Small intestine (tissue), 16 donors: ENCODE measurements around the gene TTC34. TPM values are rescaled to one million over a fixed set of nuclear protein-coding genes. Genes with fewer than 3 reads are reported as not detected.
A peak's percentile ranks its signal among the peaks of the same experiment; 100 is the strongest.

ENCODE experiments used
- DNase-seq, 2 donors: peaks; one replicate each; pipeline versions ENCODE4 v3.0.0 to v3.0.0-alpha.2; 2013
- FAIRE-seq: peaks from 2 replicates; lab custom pipeline; 2012; peaks lifted over from hg19 to GRCh38; lab: Jason Lieb, UNC
- H3K27ac ChIP-seq, 3 donors: one replicate each; pipeline ENCODE4 v1.5.1; 2013; ENCODE audit warnings: low read length in 2 of 3, mild to moderate bottlenecking in 2 of 3, control low read depth in 1 of 3, inconsistent platforms in 1 of 3, low read depth in 1 of 3, moderate library complexity in 1 of 3
- H3K27me3 ChIP-seq, 3 donors: one replicate each; pipeline ENCODE4 v1.6.1; 2013; ENCODE audit warnings: low read length in 3 of 3, inconsistent platforms in 1 of 3; ENCODE audit not compliant: control insufficient read depth in 3 of 3, insufficient read depth in 3 of 3
- H3K36me3 ChIP-seq, 3 donors: one replicate each; pipeline ENCODE4 v1.6.1; 2013; ENCODE audit warnings: low read length in 3 of 3, inconsistent platforms in 1 of 3, low read depth in 1 of 3, mild to moderate bottlenecking in 1 of 3, moderate library complexity in 1 of 3; ENCODE audit not compliant: control insufficient read depth in 3 of 3, insufficient read depth in 2 of 3
- H3K4me1 ChIP-seq, 3 donors: one replicate each; pipeline ENCODE4 v1.6.1; 2013; ENCODE audit warnings: low read length in 2 of 3, inconsistent platforms in 1 of 3, low read depth in 1 of 3, mild to moderate bottlenecking in 1 of 3, moderate library complexity in 1 of 3; ENCODE audit not compliant: control insufficient read depth in 3 of 3, insufficient read depth in 2 of 3
- H3K4me3 ChIP-seq, 3 donors: one replicate each; pipeline ENCODE4 v1.5.1; 2013; ENCODE audit warnings: low read length in 3 of 3, control low read depth in 1 of 3, inconsistent platforms in 1 of 3, low read depth in 1 of 3, mild to moderate bottlenecking in 1 of 3, moderate library complexity in 1 of 3
- H3K9me3 ChIP-seq, 2 donors: one replicate each; pipeline ENCODE4 v1.6.1; 2013; ENCODE audit warnings: low read depth in 1 of 2, low read length in 1 of 2; ENCODE audit not compliant: control insufficient read depth in 2 of 2, insufficient read depth in 1 of 2
- WGBS, 3 donors: extraction: QIAGEN DNeasy Blood & Tissue Kit; methylation state at CpG; one replicate each; pipeline ENCODE4 v1.1.7; 2013; 5-methylcytosine and 5-hydroxymethylcytosine counted together
- long read RNA-seq, 10 donors: transcript quantifications; one replicate each; lab custom pipeline, GENCODE V29; 2026
- polyA plus RNA-seq, 4 donors: library from polyadenylated mRNA; stranded (reverse) in 3 of 4; unstranded in 1 of 4; fragments of 200-250 nt in 3 of 4; fragments of 120-200 nt in 1 of 4; gene quantifications; one replicate each; pipeline versions ENCODE4 v1.2.1 to v1.2.3, GENCODE V29; 2013
- donor health status: healthy with polysubstance abuse.
- donor health status: control.
- donor health status: control.
- donor health status: Bipolar disorder and iron deficiency.
- donor health status: healthy.

Gene TTC34, protein sequence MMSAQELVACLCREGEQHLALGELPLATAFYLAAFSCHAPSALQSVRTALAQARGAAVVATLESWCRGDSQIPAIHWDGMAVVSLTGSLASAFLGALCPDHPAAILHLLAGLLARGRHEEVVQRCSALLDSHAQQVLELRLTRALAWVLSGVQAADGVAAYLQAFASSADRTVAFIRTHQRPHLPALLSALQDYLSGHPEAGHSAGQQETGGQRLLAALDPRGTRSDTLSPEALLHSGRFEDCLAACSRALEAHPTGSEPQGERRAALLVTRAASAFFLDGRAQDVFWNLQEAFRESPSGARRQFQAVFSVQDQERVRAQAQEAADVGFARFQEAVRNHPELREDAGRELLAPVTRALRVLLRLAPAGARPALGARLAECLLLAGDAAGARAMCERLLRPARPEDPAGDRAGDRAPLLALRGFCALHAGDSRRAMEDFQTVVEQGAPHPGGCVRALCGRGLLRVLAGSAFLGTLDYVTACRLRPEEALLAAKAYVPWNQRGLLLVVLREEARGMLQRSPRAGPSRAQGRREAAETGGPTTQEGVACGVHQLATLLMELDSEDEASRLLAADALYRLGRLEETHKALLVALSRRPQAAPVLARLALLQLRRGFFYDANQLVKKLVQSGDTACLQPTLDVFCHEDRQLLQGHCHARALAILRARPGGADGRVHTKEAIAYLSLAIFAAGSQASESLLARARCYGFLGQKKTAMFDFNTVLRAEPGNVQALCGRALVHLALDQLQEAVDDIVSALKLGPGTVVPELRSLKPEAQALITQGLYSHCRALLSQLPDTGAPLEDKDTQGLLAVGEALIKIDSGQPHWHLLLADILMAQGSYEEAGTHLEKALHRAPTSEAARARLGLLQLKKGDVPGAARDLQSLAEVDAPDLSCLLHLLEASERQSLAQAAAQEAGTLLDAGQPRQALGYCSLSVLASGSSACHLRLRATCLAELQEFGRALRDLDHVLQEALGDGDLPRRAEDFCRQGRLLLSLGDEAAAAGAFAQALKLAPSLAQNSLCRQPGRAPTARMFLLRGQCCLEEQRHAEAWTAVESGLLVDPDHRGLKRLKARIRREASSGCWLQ
- 1 to 10 TPM in 1 of 4 donors, under 1 TPM in 1, not detected in 2; 0.22 to 1.9 TPM for polyA plus RNA-seq
- long read RNA-seq, donor 1, result 0 reads
- long read RNA-seq, donor 2, result 0 reads
- long read RNA-seq, donor 3, result 0 reads
- long read RNA-seq, donor 4, result 0 reads
- long read RNA-seq, donor 5, result 0 reads
- long read RNA-seq, donor 6, result 0 reads
- long read RNA-seq, donor 7, result 0 reads
- long read RNA-seq, donor 8, result 0 reads
- long read RNA-seq, donor 9, result 0 reads
- long read RNA-seq, donor 10, result 0 reads

DNA sequence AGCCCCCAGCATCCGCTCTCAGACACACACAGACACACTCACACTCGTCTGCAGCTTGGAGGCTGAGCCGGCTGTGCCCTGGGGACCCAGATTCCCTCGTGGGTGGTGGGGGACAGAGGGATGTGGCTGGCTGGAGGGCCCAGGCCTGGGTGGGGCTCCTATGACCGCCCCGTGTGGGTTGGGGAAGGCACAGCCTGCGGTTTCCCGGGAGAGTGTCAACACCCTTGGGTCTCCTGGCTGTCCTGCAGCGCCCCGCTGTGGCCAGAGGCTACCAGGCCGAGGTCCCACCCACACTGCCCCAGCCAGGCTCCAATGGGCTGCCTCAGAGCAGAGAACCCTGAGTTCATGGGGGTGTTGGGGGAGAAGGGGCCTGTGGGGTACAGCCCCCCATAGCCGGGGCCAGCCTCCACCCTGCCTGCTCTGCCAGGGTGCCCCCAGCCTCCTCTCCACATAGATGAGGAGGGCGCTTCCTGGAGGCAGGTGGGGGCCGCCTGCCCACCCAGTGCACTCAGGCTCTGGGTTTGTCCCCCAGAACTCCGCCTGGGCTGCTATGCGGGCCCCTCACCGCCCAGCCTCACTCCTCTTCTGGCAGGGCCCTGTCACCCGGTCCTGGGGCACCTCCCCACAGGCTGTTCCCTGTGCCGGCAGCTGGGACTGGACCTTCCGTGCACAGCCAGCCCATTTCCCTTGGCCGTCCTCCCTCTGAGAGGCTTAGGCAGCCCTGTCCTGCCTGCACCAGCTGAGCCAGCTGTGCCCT is at the start of gene TTC34:
Gene TTC34, minus strand, starts transcription at position 159 of the 757 bp plus-strand sequence. CDS start 866 bp downstream, outside the sequence.
- Histone ChIP-seq H3K27ac (no peak within 1 kb of the TSS), H3K36me3 (no peaks in the 10 kb centered on the region), H3K27me3 (peaks cover 0 to 9% (median 3%) of the 10 kb centered on the region in 3 donors), H3K9me3 (no peaks in the 10 kb centered on the region), H3K4me3 (no peak within 1 kb of the TSS), H3K4me1 (no peaks in the 10 kb centered on the region)
- no peak for FAIRE-seq
- 30 to 41% (median 39%) methylated on average over 19 to 21 of the region's 21 CpGs for WGBS, 3 donors
- peak; percentile 15 to 42 for DNase-seq

DNA sequence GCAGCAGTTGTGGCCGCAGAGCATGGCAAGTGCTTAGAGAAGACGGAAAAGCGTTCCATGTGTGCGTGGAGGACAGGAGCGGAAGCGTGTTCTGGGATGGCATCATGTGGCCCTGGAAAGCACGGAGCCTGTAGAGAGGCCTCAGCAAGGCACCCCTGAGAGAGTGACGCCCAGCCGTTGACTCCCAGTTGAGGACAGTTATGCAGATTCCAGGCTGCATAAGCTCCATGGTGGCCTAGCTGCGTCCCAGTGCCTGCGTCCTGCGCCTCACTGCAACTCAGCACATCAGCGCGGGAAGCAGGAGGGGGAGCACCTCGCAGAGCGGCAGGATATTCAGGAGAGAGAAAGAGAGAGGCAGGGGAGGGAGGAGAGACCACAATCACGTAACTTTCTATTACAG is 49.0 kb upstream of the TTC34 start:
- Histone ChIP-seq H3K27me3 (peaks cover 0 to 2% (median 0%) of the 10 kb centered on the region in 3 donors), H3K27ac (no peak overlapping the region), H3K4me1 (no peaks in the 10 kb centered on the region), H3K36me3 (no peaks in the 10 kb centered on the region), H3K9me3 (no peaks in the 10 kb centered on the region), H3K4me3 (no peak overlapping the region)
- WGBS, 3 donors, result 66% methylated on average over 17 of the region's 17 CpGs
- FAIRE-seq (no peak), DNase-seq (no peak)

DNA sequence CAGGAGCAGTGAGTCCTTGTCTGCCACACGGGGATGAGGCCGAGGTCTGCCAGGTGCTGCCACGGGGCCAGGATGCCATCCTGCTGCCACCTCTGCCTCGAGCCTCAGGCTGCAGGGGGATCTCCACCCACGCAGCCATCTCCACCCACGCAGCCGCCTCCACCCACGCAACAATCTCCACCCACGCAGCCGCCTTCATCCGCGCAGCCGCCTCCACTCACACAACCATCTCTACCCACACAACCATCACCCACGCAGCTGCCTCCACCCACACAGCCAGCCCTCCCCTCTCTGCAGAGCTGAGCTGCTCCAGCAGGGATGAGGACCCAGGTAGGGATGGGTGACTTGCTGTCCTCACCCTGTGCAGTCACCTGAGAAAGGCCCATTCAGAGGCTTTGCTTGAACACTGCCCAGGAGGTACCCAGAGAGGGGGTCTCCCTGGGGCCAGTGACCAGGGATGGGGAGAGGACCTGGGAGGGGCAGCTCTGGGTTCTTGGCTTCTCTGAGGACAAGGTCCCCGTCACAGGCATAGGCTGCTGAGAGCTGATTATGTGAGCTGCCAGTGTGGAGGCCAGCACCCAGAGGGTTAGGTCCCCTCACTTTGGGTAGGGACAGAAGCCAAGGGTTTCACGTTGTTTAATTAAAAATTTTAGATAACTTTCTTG is 46.6 kb upstream of the TTC34 start:
- Histone ChIP-seq H3K4me1 (no peaks in the 10 kb centered on the region), H3K27ac (no peak overlapping the region), H3K27me3 (no peaks in the 10 kb centered on the region), H3K4me3 (no peak overlapping the region), H3K36me3 (no peaks in the 10 kb centered on the region), H3K9me3 (peaks cover 0 to 5% of the 10 kb centered on the region in 2 donors)
- 42 to 75% (median 47%) methylated on average over 14 to 16 of the region's 16 CpGs for WGBS, 3 donors
- no peak for FAIRE-seq
- no peak for DNase-seq

DNA sequence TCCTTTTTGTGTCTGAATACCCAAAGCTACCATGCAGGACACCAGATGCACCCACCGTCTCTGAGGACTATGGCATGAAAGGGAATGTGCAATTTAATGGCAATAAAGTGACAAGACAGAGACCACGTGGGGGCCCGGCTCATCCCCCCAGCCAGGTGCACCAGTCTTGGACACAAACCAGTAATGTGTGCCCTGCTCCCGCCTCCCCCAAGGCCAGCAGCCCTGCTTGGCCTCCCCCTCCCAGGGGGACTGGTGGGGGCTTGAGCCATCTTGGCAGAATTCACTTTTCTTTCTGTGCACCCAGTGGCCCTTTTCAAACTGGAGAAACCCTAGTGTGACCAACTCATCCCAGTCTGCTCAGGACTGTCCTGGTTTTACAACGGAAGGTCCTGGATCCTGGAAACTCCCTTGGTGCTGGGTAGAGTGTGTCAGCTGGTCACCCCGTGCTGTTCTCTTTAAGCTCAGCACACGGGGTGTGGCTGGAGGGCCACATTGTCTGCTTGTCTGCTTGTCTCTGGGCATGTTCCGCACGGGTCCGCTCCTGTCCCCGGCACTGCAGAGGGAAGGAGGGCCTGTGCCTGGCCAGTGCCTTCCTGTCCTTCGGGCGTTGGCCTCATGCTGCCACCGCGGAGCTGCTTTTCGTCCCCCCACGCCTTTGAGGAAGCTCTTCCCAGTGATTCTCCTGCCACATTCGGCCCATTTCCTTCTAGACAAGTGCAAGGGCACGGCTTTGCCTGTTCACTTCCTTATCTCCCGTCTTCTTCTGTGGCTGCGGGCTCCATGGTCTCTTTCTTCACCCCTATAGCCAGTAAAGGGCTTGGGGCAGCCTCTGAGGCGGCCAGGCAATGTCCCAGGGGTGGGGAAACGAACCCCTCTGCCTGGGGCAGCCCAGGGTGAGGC is 45.8 kb upstream of the TTC34 start:
- no peaks in the 10 kb centered on the region for H3K36me3 ChIP-seq
- no peaks in the 10 kb centered on the region for H3K27me3 ChIP-seq
- H3K27ac ChIP-seq, result no peak overlapping the region
- peaks cover 0 to 5% of the 10 kb centered on the region in 2 donors for H3K9me3 ChIP-seq
- H3K4me1 ChIP-seq, result no peaks in the 10 kb centered on the region
- no peak overlapping the region for H3K4me3 ChIP-seq
- WGBS, 3 donors, result 55 to 69% (median 57%) methylated on average over 21 to 23 of the region's 23 CpGs
- no peak for DNase-seq
- FAIRE-seq, result no peak

DNA sequence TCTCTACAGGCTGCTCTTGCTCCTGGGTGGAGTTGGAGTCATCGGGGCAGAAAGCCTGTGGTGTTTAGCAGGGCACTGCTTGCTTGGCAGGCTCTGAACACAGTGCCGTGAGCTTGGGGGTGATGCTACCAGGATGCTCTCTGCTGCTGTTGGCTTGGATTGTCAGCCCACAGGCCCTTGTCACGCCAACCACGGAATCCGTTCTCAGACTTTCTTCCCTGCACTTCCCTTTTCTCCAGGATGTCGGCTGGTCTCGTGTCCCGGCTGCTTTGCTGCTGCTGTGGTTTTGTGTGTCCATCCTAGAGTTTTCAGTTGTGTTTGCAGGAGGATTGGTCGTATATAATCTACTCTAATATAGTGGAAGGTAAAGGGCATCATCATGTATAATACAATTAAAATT is 44.4 kb upstream of the TTC34 start:
- FAIRE-seq, result no peak
- 64 to 76% (median 67%) methylated on average over 9 of the region's 9 CpGs for WGBS, 3 donors

DNA sequence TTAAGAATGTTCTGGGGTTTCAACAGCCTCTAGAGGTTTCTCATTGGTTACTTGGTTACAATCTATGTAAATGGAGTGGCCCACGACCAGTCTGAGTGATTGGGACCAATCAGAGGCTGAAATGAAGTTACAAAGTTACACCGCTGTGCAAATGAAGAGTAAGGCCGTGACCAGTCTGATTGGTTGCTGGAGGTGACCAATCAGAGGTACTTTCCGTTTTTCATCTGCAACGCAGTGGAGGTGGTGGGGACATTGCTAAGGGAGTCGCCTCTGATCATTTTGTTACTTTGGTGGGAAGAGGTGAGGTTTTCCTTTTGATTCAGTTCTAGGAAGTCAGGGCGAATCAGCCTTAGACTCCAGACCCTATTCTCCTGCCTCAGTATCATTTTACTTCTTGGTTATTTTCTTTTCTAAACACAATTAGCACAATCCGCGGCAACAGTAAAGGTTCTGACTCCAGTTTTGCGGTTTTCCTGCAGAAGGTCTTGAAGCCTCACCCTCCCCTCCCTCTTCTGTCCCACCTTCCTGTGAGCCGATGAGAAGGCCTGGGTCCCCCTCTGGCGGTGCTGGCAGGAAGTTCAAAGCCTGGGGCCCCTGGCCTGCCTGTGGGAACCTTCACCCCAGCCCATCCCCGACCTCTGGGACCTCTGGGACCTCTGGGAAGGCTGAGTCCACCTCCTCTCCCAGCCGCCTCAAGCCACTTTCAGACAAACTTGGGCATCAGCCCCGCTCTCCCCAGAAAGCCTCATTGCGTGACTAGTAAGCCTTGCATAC is 38.7 kb upstream of the TTC34 start:
- no peaks in the 10 kb centered on the region for H3K27me3 ChIP-seq
- FAIRE-seq (no peak), DNase-seq (peak in 1 of 2 donors; percentile 25)
- 46 to 58% (median 54%) methylated on average over 16 of the region's 16 CpGs for WGBS, 3 donors
- peaks cover 0 to 4% of the 10 kb centered on the region in 2 donors for H3K9me3 ChIP-seq
- no peak overlapping the region for H3K4me3 ChIP-seq
- H3K27ac ChIP-seq, result no peak overlapping the region
- no peaks in the 10 kb centered on the region for H3K4me1 ChIP-seq
- no peaks in the 10 kb centered on the region for H3K36me3 ChIP-seq

More for the DNA sequence above, 44.4 kb upstream of the TTC34 start:
- peak overlapping the region in 1 of 3 donors; percentile 4 for H3K27ac ChIP-seq
- H3K4me1 ChIP-seq, result no peaks in the 10 kb centered on the region
- H3K4me3 ChIP-seq, result no peak overlapping the region
- H3K36me3 ChIP-seq, result no peaks in the 10 kb centered on the region
- DNase-seq, result no peak
- H3K9me3 ChIP-seq, result peaks cover 0 to 5% of the 10 kb centered on the region in 2 donors
- H3K27me3 ChIP-seq, result no peaks in the 10 kb centered on the region
